ENCODE measurements around the gene CYREN. TPM values are rescaled to one million over a fixed set of nuclear protein-coding genes. Genes with fewer than 3 reads are reported as not detected.
"Not testable (repeated sequence)": the region's sequence is repeated elsewhere in the genome, so short reads cannot be mapped to it uniquely, and the experiment has no call there.

Gene CYREN, protein sequence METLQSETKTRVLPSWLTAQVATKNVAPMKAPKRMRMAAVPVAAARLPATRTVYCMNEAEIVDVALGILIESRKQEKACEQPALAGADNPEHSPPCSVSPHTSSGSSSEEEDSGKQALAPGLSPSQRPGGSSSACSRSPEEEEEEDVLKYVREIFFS
- total RNA-seq, result 21.4 and 21.6 TPM in 2 replicates

DNA sequence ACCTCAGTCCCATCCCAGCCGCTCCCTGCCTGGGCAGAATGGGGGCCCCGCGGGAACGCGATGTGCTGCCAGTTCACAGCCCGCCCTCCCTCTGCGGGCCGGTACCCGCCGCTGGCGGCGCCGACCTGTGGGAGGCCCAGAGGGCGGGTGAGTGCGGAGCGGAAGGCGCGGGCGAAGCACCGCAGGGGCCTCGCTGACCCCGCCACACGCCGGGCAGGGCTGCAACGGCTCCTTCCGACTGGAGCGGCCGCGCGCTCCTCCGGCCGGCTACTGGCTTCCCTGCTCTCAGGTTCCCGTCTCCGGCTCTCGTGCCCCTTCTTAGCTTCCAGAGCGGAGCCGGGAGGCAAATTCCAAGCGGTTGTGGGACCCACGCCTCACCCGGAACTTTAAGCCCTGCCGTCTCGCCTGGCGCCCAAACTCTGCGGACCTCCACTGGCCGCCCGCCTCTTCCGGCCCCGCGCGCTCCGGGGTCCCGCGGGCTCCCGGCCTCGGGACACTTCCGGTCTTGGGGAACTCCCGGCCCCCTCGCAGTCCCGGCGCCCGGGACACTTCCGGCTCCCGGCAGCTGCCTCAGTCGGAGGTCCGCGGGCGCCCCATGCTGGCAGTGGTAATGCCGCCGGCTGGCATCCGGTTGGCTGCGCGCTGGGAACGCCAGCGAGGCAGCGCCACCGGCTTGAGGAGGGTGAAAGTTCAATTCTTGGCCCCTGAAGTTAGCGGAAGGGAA lies at the start of gene CYREN:
TSS of gene CYREN (minus strand) at position 434 of the 724 bp plus-strand sequence. CDS start 1,785 bp downstream, outside the sequence.
- peak; percentile 82 for DNase-seq (ENCODE audit: low read depth, low spot score)

DNA sequence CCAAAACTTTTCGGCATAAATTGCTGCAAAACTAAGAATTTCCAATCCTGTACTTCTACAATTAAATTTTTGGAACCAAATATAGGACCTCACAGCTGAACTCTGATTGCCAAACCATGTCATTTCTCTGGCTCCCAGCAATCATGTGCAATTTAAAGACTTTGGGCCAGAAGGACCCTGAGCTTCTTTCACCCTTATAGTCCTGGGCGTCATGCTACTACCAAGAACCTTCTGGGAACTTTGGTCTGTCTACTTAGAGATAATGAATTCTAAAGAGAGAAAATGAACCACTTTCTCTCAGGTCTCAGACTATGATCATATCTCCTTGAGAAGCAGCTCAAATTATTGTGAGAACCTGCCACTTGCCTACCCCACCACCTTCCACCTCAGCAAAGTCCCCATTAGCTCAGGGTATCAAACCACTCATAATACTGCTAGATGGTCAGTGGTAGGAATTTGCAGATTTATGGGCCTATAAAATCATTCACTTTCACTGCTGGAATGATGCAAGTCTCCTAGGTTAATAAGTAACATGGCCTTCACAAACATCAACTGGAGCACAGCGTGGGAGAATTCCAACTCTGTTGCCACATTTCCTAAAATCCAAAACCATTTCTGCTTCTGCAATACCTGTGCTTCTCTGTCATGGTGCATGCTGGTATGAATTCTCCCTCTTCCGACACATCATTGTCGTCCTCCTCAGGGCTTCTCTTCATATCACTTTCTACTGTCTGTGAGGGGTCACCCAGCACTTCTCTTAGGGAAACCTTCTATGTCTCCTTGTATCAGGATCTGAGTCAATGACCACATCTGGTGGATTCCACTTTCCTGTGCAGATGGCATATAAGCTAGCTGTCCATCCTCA lies 47.4 kb upstream of the CYREN start:
- DNase-seq (ENCODE audit: low read depth, low spot score), result no peak

GRCh38 chr7:135215698-135216097 lies 45.2 kb upstream of the CYREN start:
- DNase-seq (ENCODE audit: low read depth, low spot score), result no peak

GRCh38 chr7:135215180-135215579 lies 44.7 kb upstream of the CYREN start:
- DNase-seq (ENCODE audit: low read depth, low spot score), result no peak

DNA sequence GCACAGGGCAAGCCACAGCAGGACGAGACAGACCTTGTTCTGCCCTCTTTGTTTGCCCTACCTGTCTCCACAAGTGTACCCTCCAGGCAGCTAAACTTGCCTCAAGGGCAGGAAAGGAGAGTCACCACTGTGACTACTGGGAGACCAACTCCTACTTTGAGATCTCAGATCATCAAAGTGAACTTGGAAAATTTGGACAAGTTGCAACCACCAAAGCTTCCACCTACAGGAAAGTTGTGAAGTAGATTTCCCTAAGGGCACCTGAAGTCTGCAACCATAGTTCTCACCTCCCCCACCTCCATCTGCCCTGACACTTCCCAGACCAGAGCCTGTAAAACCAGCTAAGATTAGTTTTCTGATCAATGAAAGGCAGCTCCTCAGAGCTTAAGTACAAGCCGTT lies 43.3 kb upstream of the CYREN start:
- no peak for DNase-seq (ENCODE audit: low read depth, low spot score)

GRCh38 chr7:135211946-135212685 lies 41.6 kb upstream of the CYREN start:
- DNase-seq (ENCODE audit: low read depth, low spot score), result not testable (repeated sequence)

DNA sequence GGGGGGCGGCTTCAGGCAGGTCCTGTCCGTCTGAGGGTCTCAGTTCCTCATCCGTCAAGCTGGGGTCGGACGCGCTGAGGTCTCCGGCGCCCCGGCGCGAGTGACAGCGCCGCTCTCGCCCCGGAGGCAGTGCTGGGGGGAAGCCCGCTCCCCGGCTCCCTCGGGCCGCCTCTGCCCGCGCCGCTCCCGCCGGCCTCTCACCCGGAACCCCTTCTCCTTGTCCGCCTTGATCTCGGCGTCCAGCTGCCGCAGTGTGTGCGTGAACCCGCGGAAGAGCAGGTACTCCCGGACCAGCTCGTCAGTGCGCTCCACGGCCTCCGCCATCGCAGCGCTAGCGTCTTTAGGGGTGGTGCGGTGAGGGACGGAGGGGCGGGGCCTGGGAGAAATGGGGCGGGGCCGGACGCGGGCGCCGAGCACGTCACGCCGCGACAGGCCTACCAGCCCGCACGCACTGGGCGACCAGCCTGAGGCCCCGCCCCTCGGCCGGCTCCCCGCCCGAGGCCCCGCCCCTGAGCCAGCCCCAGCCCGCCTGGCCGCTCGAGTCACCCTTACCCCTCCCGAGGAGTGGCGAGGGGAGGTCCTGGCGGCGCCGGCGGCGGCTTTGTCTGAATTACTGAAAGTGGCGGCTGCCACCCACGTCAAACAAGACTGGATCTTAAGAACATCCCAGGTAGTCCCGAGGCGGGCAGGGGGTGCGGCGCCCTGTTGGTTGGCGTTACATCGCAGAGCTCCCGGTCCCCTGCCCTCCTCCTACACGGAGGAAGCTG lies 40.9 kb upstream of the CYREN start, which contains the start of gene WDR91:
TSS of gene WDR91 (minus strand) at position 348 of the 767 bp plus-strand sequence. CDS start at position 324, 24 bp downstream.
- DNase-seq (ENCODE audit: low read depth, low spot score), result peak; percentile 59

- no peak for DNase-seq (ENCODE audit: low read depth, low spot score)
These were observed 40.3 kb upstream of the CYREN start for GRCh38 chr7:135210888-135211178.

DNA sequence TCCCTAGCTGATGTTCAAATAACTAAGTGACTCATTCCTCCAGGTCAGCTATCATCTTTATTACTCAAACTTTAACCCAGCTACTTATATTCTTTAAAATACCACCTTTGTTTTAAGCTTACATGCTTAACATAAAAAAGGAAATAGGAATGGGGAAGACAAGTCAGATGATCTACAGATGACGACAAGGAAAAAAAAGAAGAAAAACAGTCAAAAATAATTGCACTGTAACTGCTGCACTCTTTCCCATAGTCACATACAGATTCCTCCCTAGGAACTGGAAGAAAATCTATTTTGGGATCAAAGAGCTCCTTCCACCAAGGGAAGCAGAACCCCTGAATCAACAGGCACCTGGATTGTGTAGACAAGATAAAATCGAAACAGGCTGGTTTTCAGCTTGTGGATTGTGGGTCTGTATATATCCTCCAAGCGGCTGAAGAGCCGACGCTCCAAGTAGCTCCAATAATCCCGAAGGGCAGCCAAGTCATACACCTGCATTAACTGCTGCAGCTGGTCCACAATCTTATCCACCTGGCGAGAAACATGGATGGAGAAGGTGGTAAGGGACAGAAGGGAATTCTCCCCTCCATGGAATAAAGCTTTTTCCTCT lies 38.8 kb upstream of the CYREN start:
- no peak for DNase-seq (ENCODE audit: low read depth, low spot score)

DNA sequence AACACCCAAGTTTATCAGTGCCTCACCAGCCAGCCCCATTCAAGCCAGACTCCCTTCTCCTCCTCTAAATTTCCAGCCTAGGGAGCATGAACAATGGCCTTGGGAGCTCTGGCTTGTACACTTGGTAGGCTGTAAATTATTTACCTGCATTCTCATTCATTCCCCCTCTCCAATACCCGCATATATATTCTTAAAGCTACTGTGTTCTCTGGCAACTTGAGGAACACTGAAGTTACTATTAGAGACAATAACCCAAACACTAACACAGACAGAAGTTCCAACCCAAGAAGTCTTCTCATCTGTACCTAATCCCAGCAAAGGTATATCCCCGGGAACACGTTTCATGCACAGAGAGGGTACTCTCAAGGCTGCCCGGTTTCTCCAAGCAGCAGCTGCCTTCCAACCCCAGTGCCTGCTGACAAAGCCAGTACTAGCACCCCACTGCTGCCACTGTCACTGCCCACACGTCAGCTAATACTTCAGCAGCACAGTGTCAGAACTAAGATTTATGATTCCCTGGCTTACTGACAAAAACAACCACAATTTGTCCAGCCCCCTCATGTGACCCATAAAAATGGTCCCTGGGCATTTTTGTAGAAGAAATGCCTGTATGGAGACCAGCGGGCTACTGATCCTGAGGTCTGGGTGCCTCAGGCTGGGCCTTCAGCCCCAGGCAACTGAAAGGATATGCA lies 37.7 kb upstream of the CYREN start:
- no peak for DNase-seq (ENCODE audit: low read depth, low spot score)

GRCh38 chr7:135207406-135208101 lies 37.0 kb upstream of the CYREN start:
- DNase-seq (ENCODE audit: low read depth, low spot score), result no peak

GRCh38 chr7:135206941-135207391 lies 36.5 kb upstream of the CYREN start:
- DNase-seq (ENCODE audit: low read depth, low spot score), result no peak

DNA sequence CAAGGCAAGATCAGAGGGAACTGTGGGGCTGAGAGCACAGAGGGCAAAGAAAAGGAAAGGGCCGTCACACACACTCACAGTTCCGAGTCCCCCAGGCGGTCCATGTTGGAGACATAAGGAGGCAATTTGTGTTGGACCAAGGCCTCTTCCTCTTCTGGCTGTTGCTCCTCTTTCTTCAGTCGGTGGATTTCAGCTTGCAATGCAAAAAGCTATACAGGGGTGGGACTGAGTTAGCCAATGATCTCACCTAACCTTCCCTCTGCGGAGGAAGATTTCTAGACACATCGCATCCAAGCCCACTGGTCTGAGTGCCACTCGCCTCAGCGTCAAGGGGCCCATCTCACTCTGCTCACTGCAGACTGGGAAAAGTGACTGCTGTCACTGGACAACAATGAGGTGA lies 35.3 kb upstream of the CYREN start:
- DNase-seq (ENCODE audit: low read depth, low spot score), result no peak

GRCh38 chr7:135204876-135205275 lies 34.4 kb upstream of the CYREN start:
- DNase-seq (ENCODE audit: low read depth, low spot score), result no peak

DNA sequence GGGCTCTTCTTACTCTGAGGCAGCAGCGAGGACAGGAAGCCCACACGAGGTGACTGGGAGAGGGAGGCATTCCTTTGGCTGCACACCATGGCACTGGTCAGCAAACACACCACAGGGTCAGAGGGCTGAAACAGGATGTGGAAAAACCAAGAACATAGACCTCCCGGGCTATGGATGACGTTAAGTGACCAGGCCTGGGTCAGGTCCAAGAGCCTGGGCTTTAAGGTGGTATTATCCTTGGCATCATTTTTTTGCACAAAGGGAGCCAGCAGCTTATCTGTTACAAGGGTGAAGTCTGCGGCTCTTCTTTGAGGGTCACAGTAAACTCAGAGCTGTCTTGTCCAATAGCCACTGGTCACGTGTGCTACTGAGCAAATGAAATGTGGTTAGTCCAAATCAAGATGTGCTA lies 33.8 kb upstream of the CYREN start:
- DNase-seq (ENCODE audit: low read depth, low spot score), result no peak

DNA sequence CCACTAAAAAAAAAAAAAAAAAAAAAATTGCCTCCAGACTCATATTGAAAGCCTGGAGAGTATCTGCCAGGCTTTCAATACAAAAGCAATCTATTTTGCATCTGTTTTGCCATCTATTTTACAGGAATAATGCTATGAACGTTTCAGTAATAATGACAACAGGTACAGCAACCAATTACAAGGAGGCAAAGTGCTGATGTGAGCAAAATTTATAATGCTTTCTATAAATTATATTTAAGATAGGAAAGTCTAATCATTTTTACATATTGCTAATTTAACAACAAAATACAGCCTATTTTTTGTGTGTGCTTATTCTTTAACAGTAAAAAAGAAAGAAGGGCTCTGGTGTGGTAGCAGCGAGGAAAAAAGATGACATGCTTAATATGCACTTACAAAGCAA lies 30.8 kb upstream of the CYREN start:
- no peak for DNase-seq (ENCODE audit: low read depth, low spot score)

DNA sequence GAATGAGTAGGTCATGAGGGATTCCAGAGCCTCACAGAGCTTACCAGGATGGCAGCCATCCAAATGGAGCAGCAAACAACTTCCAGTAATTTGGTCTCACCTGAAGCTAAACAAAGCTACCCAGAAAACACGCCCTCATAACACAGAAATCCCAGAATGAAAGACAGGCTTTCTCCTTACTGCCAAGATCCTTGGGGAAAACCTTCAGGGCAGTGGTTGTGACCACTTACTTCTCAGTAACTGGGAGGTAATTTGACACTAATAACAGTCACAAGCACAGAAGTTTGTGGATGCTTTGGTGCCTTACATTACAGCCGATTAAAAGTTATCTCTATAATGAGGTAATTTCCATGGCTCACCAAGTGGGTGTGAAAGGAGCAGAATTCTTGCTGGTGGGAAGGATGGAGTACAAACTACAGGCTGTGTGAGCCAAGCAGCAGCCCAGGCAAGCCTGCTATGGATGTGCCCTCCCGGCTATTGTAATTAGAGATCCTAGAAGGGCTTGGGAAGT lies 30.4 kb upstream of the CYREN start:
- no peak for DNase-seq (ENCODE audit: low read depth, low spot score)

- DNase-seq (ENCODE audit: low read depth, low spot score), result no peak
These were observed 28.9 kb upstream of the CYREN start for GRCh38 chr7:135199439-135199838.

Data from pulmonary artery endothelial cell (primary cell).